ENCODE results near the gene NCLN.

DNA sequence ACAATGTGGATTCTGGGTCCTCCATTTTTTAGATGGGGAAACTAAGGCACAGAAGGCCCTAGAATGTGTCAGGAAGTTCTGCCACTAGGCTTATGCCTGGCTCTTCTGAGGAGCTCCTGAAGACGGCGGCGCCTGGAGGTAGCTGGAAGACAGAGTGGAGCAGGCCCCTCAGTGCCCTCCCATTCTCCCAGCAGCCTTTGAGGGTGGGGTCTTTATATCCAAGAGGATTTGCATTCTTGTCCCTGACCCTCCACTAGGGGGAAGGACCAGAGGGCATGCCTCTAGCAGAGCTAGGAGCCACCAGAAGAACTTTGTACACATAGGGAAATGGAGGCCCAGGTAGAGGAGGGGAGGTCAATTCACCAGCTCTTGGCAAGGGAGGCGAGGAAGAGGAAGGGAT lies 48.1 kb downstream of the NCLN start:
- TF ChIP-seq, protein P1, sequence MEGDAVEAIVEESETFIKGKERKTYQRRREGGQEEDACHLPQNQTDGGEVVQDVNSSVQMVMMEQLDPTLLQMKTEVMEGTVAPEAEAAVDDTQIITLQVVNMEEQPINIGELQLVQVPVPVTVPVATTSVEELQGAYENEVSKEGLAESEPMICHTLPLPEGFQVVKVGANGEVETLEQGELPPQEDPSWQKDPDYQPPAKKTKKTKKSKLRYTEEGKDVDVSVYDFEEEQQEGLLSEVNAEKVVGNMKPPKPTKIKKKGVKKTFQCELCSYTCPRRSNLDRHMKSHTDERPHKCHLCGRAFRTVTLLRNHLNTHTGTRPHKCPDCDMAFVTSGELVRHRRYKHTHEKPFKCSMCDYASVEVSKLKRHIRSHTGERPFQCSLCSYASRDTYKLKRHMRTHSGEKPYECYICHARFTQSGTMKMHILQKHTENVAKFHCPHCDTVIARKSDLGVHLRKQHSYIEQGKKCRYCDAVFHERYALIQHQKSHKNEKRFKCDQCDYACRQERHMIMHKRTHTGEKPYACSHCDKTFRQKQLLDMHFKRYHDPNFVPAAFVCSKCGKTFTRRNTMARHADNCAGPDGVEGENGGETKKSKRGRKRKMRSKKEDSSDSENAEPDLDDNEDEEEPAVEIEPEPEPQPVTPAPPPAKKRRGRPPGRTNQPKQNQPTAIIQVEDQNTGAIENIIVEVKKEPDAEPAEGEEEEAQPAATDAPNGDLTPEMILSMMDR (conservative IDR thresholded peaks at IDR 0.05; ENCODE audit: low read depth, low read length): no peak
- no peak for TF ChIP-seq EZH2phosphoT487 (IDR thresholded peaks at IDR 0.05; ENCODE audit: borderline replicate concordance, low read length)

All from PC-3 (cell line).